Breast epithelium (tissue), 4 donors: ENCODE data around the gene WTIP. TPM values are rescaled to one million over a fixed set of nuclear protein-coding genes. Genes with fewer than 3 reads are reported as not detected.

Experiments used
- DNase-seq, 2 donors: peaks; one replicate each; pipeline ENCODE4 v3.0.0-alpha.2; 2019; ENCODE audit warnings: low spot score in 2 of 2
- H3K27ac ChIP-seq, 2 donors: fragments of 200-600 bp; sonication (generic) in 1 of 2; one replicate each; pipeline ENCODE4 v1.5.1; 2016 to 2019; ENCODE audit warnings: mild to moderate bottlenecking in 1 of 2
- H3K27me3 ChIP-seq, 2 donors: fragments of 200-600 bp; sonication (generic) in 1 of 2; one replicate each; pipeline versions ENCODE4 v1.5.1 to v1.6.0; 2017 to 2019; ENCODE audit warnings: control low read depth in 1 of 2, mild to moderate bottlenecking in 1 of 2
- H3K36me3 ChIP-seq: fragments of 200-600 bp; one replicate; pipeline ENCODE4 v1.5.1; 2019
- H3K4me1 ChIP-seq, 2 donors: fragments of 200-600 bp; sonication (generic); one replicate each; pipeline ENCODE4 v1.5.1; 2016 to 2019; ENCODE audit warnings: control low read depth in 1 of 2
- H3K4me3 ChIP-seq, 3 donors: fragments of 200-600 bp; sonication (generic); 1 replicate in 2 of 3; 2 replicates in 1 of 3; pipeline ENCODE4 v1.5.1; 2016 to 2019; ENCODE audit warnings: mild to moderate bottlenecking in 3 of 3, moderate library complexity in 2 of 3
- H3K9me3 ChIP-seq, 2 donors: fragments of 200-600 bp; sonication (generic) in 1 of 2; one replicate each; pipeline ENCODE4 v1.5.1; 2016 to 2019; ENCODE audit warnings: control low read depth in 1 of 2
- CTCF ChIP-seq, 3 donors: fragments of 450-650 bp; IDR thresholded peaks; one replicate each; pipeline ENCODE4 v1.5.1; 2016 to 2017; ENCODE audit warnings: antibody characterized with exemption in 3 of 3, mild to moderate bottlenecking in 3 of 3, moderate library complexity in 3 of 3
- POLR2A ChIP-seq: fragments of 450-650 bp; IDR thresholded peaks from one replicate; pipeline ENCODE4 v1.6.1; 2016; ENCODE audit warnings: antibody characterized with exemption, mild to moderate bottlenecking, moderate library complexity
- POLR2AphosphoS5 ChIP-seq, 3 donors: sonication (generic); formaldehyde crosslinking; IDR thresholded peaks; one replicate each; pipeline ENCODE4 v1.6.1; 2017; ENCODE audit warnings: antibody characterized with exemption in 3 of 3
- intact Hi-C: fragments of 100-400 bp; cut with DNase I; formaldehyde crosslinking; loops from one replicate; pipeline ENCODE4 v1.15.1; 2023; ENCODE audit warnings: low total_unique reads
- total RNA-seq, 3 donors: library from RNA; depleted of rRNA; stranded (reverse); fragments of >200 nt; gene quantifications; one replicate each; pipeline ENCODE4 v1.1.0, GENCODE V29; 2016

The WTIP gene
- 10 to 100 TPM; 11.9 to 20.6 (median 14.9) TPM for total RNA-seq

DNA sequence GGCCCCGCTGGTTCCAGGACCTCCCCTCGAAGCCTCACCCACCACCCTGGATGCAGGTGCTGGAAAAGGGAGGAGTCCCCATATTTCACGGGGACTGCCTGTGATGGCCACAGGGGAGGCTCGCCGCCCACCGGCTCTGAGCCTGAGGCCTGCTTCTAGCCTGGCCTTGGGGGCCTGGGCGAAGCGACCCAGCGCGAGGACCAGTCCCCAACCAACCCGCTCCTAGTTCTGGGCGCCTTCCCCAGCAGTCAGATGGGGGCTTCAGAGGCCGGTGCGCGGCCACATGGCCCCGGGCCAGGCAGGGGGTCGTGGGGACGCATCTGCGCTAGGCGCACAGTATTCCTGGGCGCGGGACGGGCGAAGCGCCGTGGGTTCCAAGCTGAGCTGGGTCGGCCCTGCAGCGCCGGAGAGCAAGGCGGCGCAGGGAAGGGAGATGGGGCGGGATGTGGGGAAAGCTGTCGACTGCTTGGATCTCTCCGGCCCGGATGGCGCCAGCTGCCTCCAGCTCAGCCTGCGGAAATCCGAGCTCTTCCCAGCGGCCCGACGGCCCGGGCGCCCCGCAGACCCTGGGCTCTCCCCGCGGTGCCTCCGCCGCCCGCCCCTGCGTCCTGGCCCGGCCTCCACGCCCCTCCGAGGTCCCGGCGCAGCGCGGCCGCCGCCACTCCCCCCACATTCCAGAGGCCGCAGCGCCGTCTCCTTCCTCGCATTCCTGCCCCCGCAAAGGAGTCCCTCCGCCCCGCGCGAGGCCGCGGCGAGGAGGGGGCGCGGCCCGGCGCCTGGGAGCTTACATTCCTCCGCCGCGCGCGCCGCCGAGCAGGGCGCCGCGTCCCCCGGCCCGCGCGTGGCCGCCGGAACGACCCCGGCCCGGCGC, at the start of gene WTIP:
WTIP (plus strand) TSS at position 788 of the 871 bp plus-strand sequence. CDS start 217 bp downstream, outside the sequence.
- H3K9me3 ChIP-seq, result no peaks in the 10 kb centered on the region
- H3K27ac ChIP-seq, result peak within 1 kb of the TSS; percentile 79 to 91
- peaks cover 0 to 6% of the 10 kb centered on the region in 2 donors for H3K4me1 ChIP-seq
- no peaks in the 10 kb centered on the region for H3K27me3 ChIP-seq
- no peak for TF ChIP-seq CTCF (IDR thresholded peaks at IDR 0.05)
- TF ChIP-seq POLR2AphosphoS5 (IDR thresholded peaks at IDR 0.05), result peak in 2 of 3 donors; percentile 31 to 36
- TF ChIP-seq POLR2A, result no peak
- peak; percentile 52 to 64 for DNase-seq
- no peaks in the 10 kb centered on the region for H3K36me3 ChIP-seq
- peak within 1 kb of the TSS; percentile 62 to 90 (median 72) for H3K4me3 ChIP-seq
- intact Hi-C loops, result no loop called here

- no peak overlapping the region for H3K4me3 ChIP-seq
Observed at GRCh38 chr19:34432797-34433196, 48.8 kb upstream of the WTIP start.

GRCh38 chr19:34436716-34437115, 44.8 kb upstream of the WTIP start:
- intact Hi-C loops, result no loop called here
- no peak overlapping the region for H3K27ac ChIP-seq
- H3K27me3 ChIP-seq, result no peaks in the 10 kb centered on the region
- no peaks in the 10 kb centered on the region for H3K36me3 ChIP-seq
- TF ChIP-seq POLR2A, result no peak
- no peak for TF ChIP-seq POLR2AphosphoS5 (IDR thresholded peaks at IDR 0.05)
- TF ChIP-seq CTCF (IDR thresholded peaks at IDR 0.05), result no peak
- H3K4me3 ChIP-seq, result no peak overlapping the region
- no peak for DNase-seq
- no peaks in the 10 kb centered on the region for H3K4me1 ChIP-seq
- H3K9me3 ChIP-seq, result no peaks in the 10 kb centered on the region

More at GRCh38 chr19:34432797-34433196, 48.8 kb upstream of the WTIP start:
- Histone ChIP-seq H3K27ac (peak overlapping the region in 1 of 2 donors; percentile 22), H3K4me1 (no peaks in the 10 kb centered on the region), H3K27me3 (no peaks in the 10 kb centered on the region), H3K9me3 (no peaks in the 10 kb centered on the region), H3K36me3 (no peaks in the 10 kb centered on the region)
- TF ChIP-seq POLR2AphosphoS5 (IDR thresholded peaks at IDR 0.05), result peak; percentile 21 to 75 (median 33)
- TF ChIP-seq CTCF (IDR thresholded peaks at IDR 0.05), result no peak
- no peak for TF ChIP-seq POLR2A
- intact Hi-C loops, result no loop called here
- DNase-seq, result no peak

GRCh38 chr19:34448191-34448590, 33.4 kb upstream of the WTIP start:
- H3K36me3 ChIP-seq, result peaks cover 6% of the 10 kb centered on the region
- intact Hi-C loops, result no loop called here
- H3K9me3 ChIP-seq, result no peaks in the 10 kb centered on the region
- no peaks in the 10 kb centered on the region for H3K4me1 ChIP-seq
- no peaks in the 10 kb centered on the region for H3K27me3 ChIP-seq
- no peak for DNase-seq
- no peak overlapping the region for H3K4me3 ChIP-seq
- H3K27ac ChIP-seq, result no peak overlapping the region
- no peak for TF ChIP-seq POLR2AphosphoS5 (IDR thresholded peaks at IDR 0.05)
- TF ChIP-seq POLR2A, result no peak
- no peak for TF ChIP-seq CTCF (IDR thresholded peaks at IDR 0.05)

GRCh38 chr19:34452723-34453122, 28.8 kb upstream of the WTIP start:
- no peak for TF ChIP-seq POLR2AphosphoS5 (IDR thresholded peaks at IDR 0.05)
- no peak for TF ChIP-seq POLR2A
- TF ChIP-seq CTCF (IDR thresholded peaks at IDR 0.05), result no peak
- no peak for DNase-seq
- Histone ChIP-seq H3K9me3 (no peaks in the 10 kb centered on the region), H3K36me3 (peaks cover 3% of the 10 kb centered on the region), H3K4me1 (no peaks in the 10 kb centered on the region), H3K27me3 (no peaks in the 10 kb centered on the region), H3K4me3 (no peak overlapping the region), H3K27ac (no peak overlapping the region)
- intact Hi-C loops, result no loop called here
